HG03280 (cell line): Measurements from ENCODE around the gene RNASET2.
A peak's percentile ranks its signal among the peaks of the same experiment; 100 is the strongest.

Experiments
- ATAC-seq: cut with Tn5 transposase; IDR thresholded peaks from one replicate; pipeline ENCODE4 v1.9.1; 2021; ENCODE audit warnings: mild to moderate bottlenecking, moderate library complexity; ENCODE audit not compliant: unreplicated experiment

Gene RNASET2

GRCh38 chr6:166956444-166957086, at the start of gene RNASET2:
Gene RNASET2, minus strand, starts transcription at chr6:166956550. Its CDS starts 368 bp downstream, at chr6:166956182.
- ATAC-seq: peak; percentile 79

- ATAC-seq: no peak
Observed at GRCh38 chr6:167005350-167006159, 49.2 kb upstream of the RNASET2 start.

DNA sequence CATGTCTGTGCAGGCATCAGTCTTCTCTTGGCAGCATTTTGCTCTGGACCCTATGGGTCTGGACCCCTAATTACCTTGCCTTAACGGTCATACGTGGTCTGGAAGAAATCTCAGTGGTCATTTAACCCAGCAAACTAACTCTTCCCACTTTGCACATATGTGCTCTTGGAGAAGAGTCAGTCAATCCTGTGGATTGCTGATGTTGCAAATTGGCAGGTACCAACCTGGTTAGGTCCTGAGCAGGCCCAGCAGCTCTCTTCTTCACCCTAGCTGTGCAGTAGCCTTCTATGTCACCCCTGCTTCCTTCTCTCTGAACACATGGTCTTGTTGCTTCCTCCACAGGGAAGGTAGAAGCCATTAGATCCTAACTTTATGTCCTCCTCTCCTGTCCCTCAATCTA, 44.4 kb upstream of the RNASET2 start:
- ATAC-seq: no peak

DNA sequence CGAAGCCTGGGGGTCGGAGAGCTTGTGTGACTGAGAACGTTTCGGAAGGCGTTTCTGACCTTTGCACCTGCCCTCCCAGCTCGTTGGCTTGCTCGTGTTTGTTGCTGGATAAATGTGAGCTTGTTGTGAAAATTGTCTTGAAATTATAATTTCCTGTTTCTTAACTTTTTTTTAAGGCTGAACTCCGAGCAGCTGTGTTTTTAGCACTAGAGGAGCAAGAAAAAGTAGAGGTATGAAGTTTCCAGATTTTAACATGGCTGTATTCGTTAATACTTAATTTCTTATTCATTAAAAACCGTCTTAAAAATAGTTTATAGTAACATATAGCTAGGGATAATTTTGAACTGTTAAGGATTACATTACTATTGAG, 43.5 kb upstream of the RNASET2 start:
- ATAC-seq: no peak

GRCh38 chr6:166999145-166999883, 43.0 kb upstream of the RNASET2 start, which contains the start of gene CEP43:
Gene CEP43, plus strand, starts transcription at chr6:166999397. Its CDS starts 16 bp downstream, at chr6:166999413.
- peak; percentile 90 for ATAC-seq

DNA sequence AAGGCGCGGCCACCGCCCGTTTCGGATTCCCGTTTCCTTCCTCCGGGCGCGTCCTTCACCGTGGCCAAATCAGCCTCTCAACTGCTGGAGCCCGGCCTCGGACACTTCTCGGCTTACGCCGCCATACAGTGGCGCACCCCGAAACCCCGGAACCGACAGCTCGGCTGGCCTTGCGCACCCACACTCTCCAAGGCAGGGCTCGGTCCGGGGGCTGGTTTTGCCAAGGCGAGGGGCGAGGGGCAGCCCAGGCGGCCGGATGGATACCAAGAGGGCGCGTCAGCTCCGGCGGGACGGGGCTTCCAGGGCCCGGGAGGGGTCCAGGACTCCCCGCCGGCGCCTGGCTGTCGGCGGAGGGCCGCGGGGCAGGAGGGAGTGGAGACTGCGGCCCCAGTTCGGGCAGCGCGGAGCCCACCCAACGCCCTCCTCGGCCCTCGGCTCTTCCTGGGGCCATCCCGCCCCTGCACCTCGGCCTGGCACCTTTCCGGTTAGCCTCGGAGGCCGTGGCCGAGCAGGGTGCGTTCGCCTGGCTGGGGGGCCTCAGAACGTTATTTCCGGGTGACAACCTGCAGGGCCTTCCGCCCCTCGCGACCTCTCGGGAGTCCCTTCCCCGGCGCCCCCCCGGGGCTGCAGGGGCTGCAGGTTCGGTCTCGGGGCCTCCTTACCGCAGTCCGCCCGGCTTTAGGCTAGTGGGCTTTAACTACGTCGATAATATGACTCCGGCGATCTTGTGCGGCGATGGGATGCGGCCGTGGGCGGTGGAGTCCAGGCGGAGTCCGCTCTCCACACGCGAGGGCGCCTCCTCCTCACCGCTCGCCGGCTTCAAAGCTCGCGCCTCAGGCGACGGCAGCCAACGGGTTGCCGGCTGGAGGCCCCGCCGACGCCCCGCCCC, 42.1 kb upstream of the RNASET2 start:
- peak; percentile 3 for ATAC-seq

GRCh38 chr6:166997768-166998255, 41.5 kb upstream of the RNASET2 start:
- peak; percentile 23 for ATAC-seq

DNA sequence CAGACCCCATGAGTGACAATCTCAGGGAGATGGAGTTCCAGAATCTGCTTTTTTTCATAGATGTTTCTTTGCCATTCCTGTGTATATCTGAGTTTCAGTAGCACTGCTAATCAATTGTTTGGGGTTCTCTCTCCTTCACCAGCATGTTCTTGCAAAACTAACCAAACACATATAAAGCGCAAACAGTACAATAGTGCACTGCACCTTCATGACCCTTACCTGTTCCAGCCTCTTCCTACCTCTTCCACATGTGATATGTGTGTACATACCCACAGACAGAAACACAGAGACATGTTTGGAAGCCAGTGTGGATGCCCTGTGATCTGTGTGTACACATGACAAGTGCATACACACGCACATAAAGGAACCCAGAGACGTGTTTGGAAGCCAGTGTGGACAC, 41.0 kb upstream of the RNASET2 start:
- no peak for ATAC-seq

DNA sequence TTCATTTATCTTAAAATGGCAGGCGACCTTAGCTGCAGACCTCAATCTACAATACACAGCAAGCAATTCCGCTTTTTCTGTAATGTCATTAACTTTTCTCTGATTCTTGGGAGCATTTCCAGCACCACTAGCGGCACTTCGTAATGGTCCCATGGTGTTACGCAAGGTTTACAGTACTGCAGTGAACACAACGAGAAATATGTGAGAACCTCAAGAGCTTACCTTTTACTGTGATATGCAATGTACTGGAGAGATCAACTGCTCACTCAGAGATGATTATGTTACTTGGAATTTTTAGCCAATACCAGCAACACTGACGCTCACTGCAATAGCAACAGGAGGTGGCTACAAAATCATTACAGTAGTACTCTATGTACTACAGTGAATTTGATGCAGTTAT, 40.1 kb upstream of the RNASET2 start:
- no peak for ATAC-seq

- peak; percentile 67 for ATAC-seq
Observed at GRCh38 chr6:166989427-166990032, 33.2 kb upstream of the RNASET2 start.

DNA sequence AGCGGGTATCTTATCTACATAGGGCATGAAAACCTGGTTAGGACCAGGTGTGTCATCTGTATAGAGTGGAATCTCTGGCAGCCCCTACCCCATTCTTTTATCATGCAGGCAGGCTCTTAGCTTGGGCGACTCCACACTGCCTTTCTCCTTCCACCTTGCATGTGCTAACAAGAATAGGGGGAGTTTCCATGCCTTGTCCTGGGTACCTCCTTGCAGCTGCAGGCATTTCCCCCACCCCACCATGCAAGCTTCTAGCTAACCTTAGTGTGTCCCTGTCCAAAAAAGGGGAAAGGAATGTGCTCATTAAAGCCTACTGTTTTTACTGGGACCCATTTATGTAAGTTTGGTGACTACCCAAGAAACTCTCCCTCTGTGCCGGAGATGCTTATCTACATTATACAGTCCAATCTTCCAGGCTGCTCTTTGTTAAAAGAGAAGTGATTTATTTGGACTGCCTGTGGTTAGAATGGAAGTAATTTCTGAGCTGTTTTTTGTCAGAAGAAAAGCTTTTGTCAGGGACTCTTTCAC, 32.4 kb upstream of the RNASET2 start:
- no peak for ATAC-seq

DNA sequence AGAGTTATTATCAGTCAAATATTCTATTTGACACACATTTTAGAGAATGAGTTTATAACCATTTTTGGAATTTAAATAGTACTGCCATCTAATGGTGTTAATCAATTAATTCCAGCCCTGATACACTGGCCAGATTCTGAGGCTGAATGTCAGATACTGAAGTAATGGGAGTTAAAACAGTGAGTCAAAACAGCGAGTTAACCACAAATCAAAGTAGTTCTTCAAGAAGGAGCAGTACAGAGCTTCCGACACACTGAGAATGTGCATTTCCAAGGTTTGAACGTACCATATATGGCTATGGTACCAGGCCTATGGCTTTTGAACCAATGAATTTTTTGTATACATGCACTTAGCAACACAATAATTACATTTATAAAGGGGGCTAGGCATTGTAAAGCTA, 31.6 kb upstream of the RNASET2 start:
- ATAC-seq: no peak

- ATAC-seq: no peak
Observed at GRCh38 chr6:166987448-166987847, 31.1 kb upstream of the RNASET2 start.

- ATAC-seq: no peak
Observed at GRCh38 chr6:166980738-166981137, 24.4 kb upstream of the RNASET2 start.

DNA sequence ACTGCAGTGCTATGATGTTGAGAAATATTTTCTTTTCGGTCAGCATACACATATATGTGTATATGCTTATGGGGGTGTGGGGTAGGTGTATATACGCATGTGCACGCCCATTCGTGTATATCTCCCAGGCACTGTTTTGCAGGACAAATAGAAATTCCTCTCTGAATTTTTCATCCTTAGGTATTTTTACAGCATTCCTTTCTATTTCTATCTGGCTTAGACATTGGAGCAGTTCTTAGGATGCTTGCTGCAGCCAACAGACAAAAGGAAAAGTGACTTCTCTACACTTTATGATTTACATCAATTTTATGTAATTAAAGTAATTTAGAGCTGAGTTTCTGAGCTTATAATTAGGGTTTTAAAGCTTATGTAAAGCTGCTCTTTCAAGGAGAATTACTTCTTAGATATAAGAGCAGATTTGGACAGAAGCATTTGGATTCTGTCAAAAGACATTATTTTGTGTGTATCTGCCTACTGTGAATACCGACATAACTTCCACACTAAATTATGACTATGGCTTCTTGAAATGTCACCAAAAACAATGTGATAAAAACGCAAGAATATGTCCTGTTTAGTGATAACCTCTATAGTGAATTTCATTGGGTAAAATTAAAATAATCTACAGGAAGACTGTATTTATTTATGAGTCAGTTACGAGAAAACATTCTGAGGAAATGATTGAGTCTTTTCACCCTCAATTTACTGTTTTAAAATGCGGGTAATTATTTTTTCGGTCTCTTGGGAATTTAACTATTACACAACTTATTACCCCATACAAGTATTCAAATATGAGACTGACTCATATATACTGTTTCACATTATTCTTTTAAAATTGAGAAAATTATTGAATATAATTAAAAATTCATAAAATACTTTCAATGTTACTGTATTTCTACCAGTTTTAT, 21.5 kb upstream of the RNASET2 start:
- ATAC-seq: no peak

DNA sequence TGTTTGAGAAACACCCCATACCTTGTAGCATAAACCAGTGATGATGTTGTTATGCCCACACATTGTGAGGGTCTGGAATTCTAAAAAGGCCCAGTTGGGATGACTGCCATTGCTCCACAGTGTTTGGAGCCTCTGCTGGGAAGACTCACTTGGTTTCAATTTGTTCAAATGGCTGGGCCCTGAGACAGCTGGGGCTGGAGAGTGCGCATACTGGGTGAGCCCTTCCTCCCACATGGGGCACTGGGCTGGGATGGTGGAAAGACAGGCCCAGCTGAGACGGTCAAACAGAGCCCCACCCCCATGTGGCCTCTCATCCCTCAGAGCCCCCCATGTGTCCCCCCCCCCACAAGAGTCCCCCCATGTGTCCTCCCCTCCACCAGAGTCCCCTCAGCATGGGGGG, 20.3 kb upstream of the RNASET2 start:
- no peak for ATAC-seq

DNA sequence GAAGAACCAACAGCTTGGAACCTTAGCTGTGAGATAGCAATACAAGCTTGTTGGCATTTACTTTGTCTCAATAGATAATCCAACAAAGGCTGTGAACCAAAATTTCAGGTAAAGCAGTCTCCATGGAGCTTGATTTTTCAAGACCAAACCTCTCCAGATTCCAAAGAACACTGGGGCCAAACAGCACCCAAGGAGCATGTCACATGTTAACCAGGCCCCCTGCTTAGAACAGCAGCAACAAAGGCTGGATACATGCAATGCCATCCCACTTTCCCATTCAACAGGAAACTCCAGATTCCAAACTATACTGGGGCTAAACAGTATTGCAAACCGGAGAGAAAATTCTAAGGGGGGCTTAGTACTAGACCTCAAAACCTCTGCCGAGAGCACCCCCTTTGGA, 15.8 kb upstream of the RNASET2 start:
- ATAC-seq: no peak

GRCh38 chr6:166971271-166971670, 14.9 kb upstream of the RNASET2 start:
- no peak for ATAC-seq

- ATAC-seq: no peak
Observed at GRCh38 chr6:166970776-166971175, 14.4 kb upstream of the RNASET2 start.
